ENCODE measurements around the gene NDRG2.
"Not testable (repeated sequence)": the region's sequence is repeated elsewhere in the genome, so short reads cannot be mapped to it uniquely, and the experiment has no call there.

Gene NDRG2

GRCh38 chr14:21016413-21017190, 8.3 kb downstream of the NDRG2 start:
- in situ Hi-C loops (cut with MboI; ENCODE audit: low sequenced_read_pairs), result no loop called here

- in situ Hi-C loops (cut with MboI; ENCODE audit: low sequenced_read_pairs), result no loop called here
Measured at GRCh38 chr14:21015312-21015711, 9.5 kb downstream of the NDRG2 start.

GRCh38 chr14:21014761-21015190, 10.1 kb downstream of the NDRG2 start:
- in situ Hi-C loops (cut with MboI; ENCODE audit: low sequenced_read_pairs), result no loop called here

GRCh38 chr14:21011136-21011535, 13.7 kb downstream of the NDRG2 start:
- in situ Hi-C loops (cut with MboI; ENCODE audit: low sequenced_read_pairs), result no loop called here

DNA sequence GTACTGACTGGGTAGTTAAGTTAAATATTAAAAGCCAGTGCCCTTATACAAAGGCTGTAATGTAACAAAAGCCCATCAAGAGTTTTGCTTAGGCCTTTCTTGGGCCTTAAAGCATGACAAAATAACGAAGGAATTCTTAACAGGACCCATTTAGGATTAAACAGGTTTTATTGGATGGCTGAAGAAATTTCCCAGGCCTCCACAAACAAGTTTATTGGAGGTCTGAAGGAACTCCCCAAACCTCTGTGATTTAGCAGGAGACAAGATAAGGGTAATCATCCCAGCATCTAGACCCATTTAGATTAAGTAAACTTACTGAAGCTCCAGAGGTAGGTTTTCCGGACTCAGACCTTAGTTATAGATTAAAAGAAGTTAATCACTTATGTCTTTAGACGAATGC, 15.1 kb downstream of the NDRG2 start:
- in situ Hi-C loops (cut with MboI; ENCODE audit: low sequenced_read_pairs), result not testable (repeated sequence)

GRCh38 chr14:21003788-21004346, 21.0 kb downstream of the NDRG2 start:
- in situ Hi-C loops (cut with MboI; ENCODE audit: low sequenced_read_pairs), result no loop called here

DNA sequence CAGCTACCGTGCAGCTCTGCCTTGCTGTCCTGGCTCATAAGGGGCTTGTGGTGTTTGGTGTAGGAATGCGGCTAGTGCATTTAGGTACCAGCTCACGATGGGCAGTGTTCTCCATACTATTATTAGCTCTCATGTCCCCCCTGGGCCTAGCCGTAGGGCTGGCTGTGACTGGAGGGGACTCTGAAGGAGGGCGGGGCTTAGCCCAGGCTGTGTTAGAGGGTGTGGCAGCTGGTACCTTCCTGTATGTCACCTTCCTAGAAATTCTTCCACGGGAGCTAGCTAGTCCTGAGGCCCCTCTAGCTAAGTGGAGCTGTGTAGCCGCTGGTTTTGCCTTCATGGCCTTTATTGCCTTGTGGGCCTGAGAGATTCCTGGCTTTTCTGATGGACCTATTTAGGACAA, 23.6 kb downstream of the NDRG2 start:
- in situ Hi-C loops (cut with MboI; ENCODE audit: low sequenced_read_pairs), result no loop called here

DNA sequence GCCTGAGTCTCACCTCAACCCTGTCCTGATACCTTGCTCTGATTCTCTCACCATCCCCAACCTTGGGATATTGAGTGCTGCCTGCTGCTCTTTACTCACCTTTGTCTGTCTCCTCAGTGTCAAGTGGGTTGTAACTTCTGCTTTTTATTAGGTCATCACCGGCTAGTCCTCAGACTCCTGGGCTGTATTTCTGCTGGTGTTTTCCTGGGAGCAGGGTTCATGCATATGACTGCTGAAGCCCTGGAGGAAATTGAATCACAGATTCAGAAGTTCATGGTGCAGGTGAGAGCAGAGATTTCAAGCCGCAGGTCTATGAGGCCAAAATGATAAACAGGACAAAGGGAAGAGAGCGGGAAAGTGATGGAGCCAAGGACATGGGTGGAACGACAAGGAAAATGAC, 25.3 kb downstream of the NDRG2 start:
- in situ Hi-C loops (cut with MboI; ENCODE audit: low sequenced_read_pairs), result no loop called here

DNA sequence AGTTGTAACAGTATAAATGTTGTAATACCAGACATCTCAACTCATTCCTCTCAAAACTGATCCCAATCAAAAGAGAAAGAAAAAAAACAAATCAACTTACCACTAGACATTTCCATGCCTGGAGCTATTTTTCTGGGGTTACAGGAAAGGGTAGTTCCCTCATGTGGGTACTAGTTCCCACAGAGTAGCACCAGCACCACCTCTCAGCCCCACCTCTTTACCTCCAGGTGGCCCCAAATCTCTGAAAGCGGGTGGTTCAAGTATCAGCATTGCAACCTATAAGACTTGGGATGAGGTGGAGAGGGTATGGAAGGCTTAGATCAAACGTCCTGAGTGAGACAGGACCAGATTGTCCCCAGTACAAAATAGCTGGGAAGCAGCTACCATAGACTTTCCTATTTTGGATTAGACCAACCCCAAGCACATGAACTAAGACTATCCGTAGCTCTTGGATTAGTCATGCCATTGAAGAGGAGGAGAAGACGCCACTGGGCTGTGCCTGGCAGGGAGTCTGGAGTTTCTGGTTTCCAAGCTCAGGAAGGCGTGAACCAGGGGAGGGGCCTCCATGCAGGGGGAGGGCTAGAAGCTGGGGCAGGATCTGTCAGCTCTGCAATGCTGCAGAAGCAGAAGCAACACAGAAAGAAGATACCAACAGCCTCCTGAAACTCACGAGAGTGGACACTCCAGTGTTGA, 26.0 kb downstream of the NDRG2 start, which contains the start of gene SLC39A2:
Gene SLC39A2, plus strand, starts transcription at position 620 of the 693 bp plus-strand sequence. CDS start 154 bp downstream, outside the sequence.
- in situ Hi-C loops (cut with MboI; ENCODE audit: low sequenced_read_pairs), result no loop called here

- in situ Hi-C loops (cut with MboI; ENCODE audit: low sequenced_read_pairs), result no loop called here
Measured at GRCh38 chr14:20998139-20998538, 26.7 kb downstream of the NDRG2 start.

- in situ Hi-C loops (cut with MboI; ENCODE audit: low sequenced_read_pairs), result no loop called here
Measured at GRCh38 chr14:20997564-20997963, 27.3 kb downstream of the NDRG2 start.

GRCh38 chr14:20997115-20997514, 27.7 kb downstream of the NDRG2 start:
- in situ Hi-C loops (cut with MboI; ENCODE audit: low sequenced_read_pairs), result no loop called here

GRCh38 chr14:20996521-20996920, 28.3 kb downstream of the NDRG2 start:
- in situ Hi-C loops (cut with MboI; ENCODE audit: low sequenced_read_pairs), result no loop called here

GRCh38 chr14:20989787-20990600, 34.9 kb downstream of the NDRG2 start, which contains the start of gene METTL17:
Gene METTL17, plus strand, starts transcription at chr14:20989980. Its CDS starts 23 bp downstream, at chr14:20990003.
- in situ Hi-C loops (cut with MboI; ENCODE audit: low sequenced_read_pairs), result no loop called here

DNA sequence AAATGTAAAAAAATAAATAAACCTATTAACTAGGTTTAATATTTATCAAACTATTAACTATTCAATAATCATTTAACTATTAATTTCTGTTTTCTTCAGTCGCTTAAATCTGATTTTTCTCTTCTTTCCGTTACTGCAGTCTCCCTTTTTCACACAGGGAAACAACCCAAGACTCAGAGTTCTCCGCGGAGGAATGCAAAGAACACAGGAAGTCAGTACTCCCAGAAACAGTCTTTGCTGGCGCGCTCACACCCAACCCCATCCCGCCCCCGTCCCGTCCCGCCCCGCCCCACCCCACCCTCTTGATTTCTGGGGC, 35.4 kb downstream of the NDRG2 start:
- in situ Hi-C loops (cut with MboI; ENCODE audit: low sequenced_read_pairs), result no loop called here

GRCh38 chr14:20988717-20989470, 36.0 kb downstream of the NDRG2 start:
- in situ Hi-C loops (cut with MboI; ENCODE audit: low sequenced_read_pairs), result no loop called here

DNA sequence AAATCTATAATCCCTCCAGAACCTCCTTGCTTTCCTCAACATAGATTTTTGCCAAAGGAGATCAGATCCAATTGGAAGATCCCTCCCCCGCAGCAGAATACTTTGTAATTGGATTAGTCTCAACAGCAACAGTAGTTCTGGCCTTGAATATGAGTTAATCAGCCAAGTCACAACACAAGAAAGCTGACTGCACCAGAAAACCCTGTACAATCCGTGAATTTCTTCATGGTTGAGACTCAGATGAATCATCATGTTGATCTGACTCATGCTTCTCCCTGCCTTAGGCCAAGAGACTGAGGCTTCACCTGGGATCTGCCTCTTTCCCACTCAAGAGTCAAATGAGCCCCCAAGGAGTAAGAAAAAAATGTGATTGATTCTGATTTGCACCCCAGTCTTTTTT, 38.0 kb downstream of the NDRG2 start:
- in situ Hi-C loops (cut with MboI; ENCODE audit: low sequenced_read_pairs), result no loop called here

DNA sequence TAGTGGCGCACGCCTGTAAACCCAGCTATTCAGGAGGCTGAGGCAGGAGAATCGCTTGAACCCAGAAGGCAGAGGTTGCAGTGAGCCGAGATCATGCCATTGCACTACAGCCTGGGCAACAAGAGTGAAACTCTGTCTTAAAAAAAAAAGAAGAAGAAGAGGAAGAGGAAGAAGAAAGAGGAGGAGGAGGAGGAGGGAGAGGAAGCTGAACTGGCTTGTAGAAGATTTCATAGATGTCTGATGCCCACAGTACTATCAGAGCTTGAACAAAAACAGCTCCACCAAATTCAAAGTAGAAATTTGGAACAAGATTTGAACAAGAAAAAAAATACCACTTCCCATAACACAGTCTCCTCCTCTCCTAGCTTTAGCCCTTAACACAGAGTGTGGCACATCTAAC, 39.2 kb downstream of the NDRG2 start:
- in situ Hi-C loops (cut with MboI; ENCODE audit: low sequenced_read_pairs), result not testable (repeated sequence)

GRCh38 chr14:20982646-20983369, 42.1 kb downstream of the NDRG2 start:
- in situ Hi-C loops (cut with MboI; ENCODE audit: low sequenced_read_pairs), result no loop called here

DNA sequence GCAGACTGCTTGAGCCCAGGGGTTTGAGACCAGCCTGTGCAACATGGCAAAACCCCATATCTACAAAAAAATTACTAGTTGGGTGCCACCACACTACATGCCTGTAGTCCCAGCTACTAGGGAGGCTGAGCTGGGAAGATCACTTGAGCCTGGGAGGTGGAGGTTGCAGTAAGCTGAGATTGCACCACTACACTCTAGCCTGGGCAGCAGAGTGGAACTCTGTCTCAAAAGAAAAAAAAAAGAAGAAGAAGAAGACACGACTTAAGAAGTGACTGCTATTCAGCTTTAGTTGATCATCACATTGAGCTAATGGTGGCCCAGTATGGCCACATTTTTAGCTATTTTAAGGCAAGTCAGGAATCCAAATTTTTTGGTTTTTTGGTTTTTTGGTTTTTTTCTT, 44.0 kb downstream of the NDRG2 start:
- in situ Hi-C loops (cut with MboI; ENCODE audit: low sequenced_read_pairs), result no loop called here

All from HL-60/S4 (cell line).